Heart right ventricle (tissue), 16 donors: Measurements from ENCODE around the gene ADAMTS8. TPM values are rescaled to one million over a fixed set of nuclear protein-coding genes. Genes with fewer than 3 reads are reported as not detected.

Experiments
- ATAC-seq, 8 donors: fragments of 200-7000 bp; cut with Tn5 transposase; one replicate each; pipeline ENCODE4 v1.9.1; 2020; ENCODE audit warnings: mild to moderate bottlenecking in 8 of 8, moderate library complexity in 8 of 8, moderate number of reproducible peaks in 1 of 8
- DNase-seq, 2 donors: peaks; one replicate each; pipeline ENCODE4 v3.0.0-alpha.2; 2020
- H3K27ac ChIP-seq, 10 donors: fragments of 200-600 bp; sonication (generic) in 2 of 10; one replicate each; pipeline versions ENCODE4 v1.5.0 to v1.8.0; 2020 to 2022; ENCODE audit warnings: mild to moderate bottlenecking in 3 of 10
- H3K27me3 ChIP-seq, 7 donors: fragments of 200-600 bp; one replicate each; pipeline ENCODE4 v1.8.0; 2021 to 2022; ENCODE audit warnings: mild to moderate bottlenecking in 2 of 7
- H3K36me3 ChIP-seq, 9 donors: fragments of 200-600 bp; sonication (generic) in 1 of 9; one replicate each; pipeline versions ENCODE4 v1.5.0 to v1.8.0; 2020 to 2022; ENCODE audit warnings: mild to moderate bottlenecking in 2 of 9
- H3K4me1 ChIP-seq, 9 donors: fragments of 200-600 bp; sonication (generic) in 1 of 9; one replicate each; pipeline versions ENCODE4 v1.5.0 to v1.8.0; 2020 to 2022; ENCODE audit warnings: mild to moderate bottlenecking in 4 of 9
- H3K4me3 ChIP-seq, 10 donors: fragments of 200-600 bp; sonication (generic) in 2 of 10; one replicate each; pipeline versions ENCODE4 v1.5.0 to v1.8.0; 2020 to 2022; ENCODE audit warnings: mild to moderate bottlenecking in 7 of 10, moderate library complexity in 2 of 10
- H3K9me3 ChIP-seq, 11 donors: fragments of 200-600 bp in 10 of 11; sonication (generic) in 2 of 11; one replicate each; pipeline versions ENCODE4 v1.5.0 to v1.8.0; 2013 to 2022; ENCODE audit warnings: mild to moderate bottlenecking in 2 of 11, control low read depth in 1 of 11, moderate library complexity in 1 of 11
- WGBS, 2 donors: extraction: QIAGEN DNeasy Blood & Tissue Kit; methylation state at CpG; one replicate each; pipeline ENCODE4 v1.1.7; 2013; ENCODE audit warnings: inconsistent platforms in 1 of 2; 5-methylcytosine and 5-hydroxymethylcytosine counted together
- intact Hi-C, 10 donors: fragments of 100-400 bp; cut with DNase I; formaldehyde crosslinking; loops; one replicate each; pipeline versions ENCODE4 v1.11.1 to v1.14.2; 2022
- polyA plus RNA-seq, 2 donors: library from polyadenylated mRNA; stranded (reverse); fragments of 200-250 nt; gene quantifications; one replicate each; pipeline ENCODE4 v1.2.3, GENCODE V29; 2013
- total RNA-seq, 10 donors: library from RNA; stranded (reverse); fragmentation: NEBNext Ultra II Directional in 3 of 10; extraction: Animal tissue kit (Norgen Biotek cat#: 25700) in 3 of 10; gene quantifications; one replicate each; pipeline versions ENCODE4 v1.2.1 to v1.2.4, GENCODE V29; 2021 to 2023
- TF ChIP-seq, protein P1 (sequence below), 9 donors: fragments of 200-600 bp; sonication (generic) in 2 of 9; IDR thresholded peaks; one replicate each; pipeline versions ENCODE4 v1.5.0 to v1.8.0; 2021 to 2022; ENCODE audit warnings: antibody characterized with exemption in 9 of 9, mild to moderate bottlenecking in 5 of 9, moderate library complexity in 1 of 9
- donor health status: Arrhythmogenic right ventricular cardiomyopathy.
- donor health status: ischemic (EF 13 %, LVEDD 7.1; RV severe dilation, severe dysfunction).
- donor health status: healthy with polysubstance abuse.
- donor health status: DM: no; HTN: yes; CAD: no.
- donor health status: DM: no; HTN: no; CAD: no.
- donor health status: ischemic (EF 25% LVEDD 6.9; RV normal size, moderate dysfunction).
- donor health status: ischemic (EF 25% LVEDD 5.7; RV mildly dilated, moderate dysfunction).
- donor health status: healthy.
- donor health status: DM: yes; HTN: yes; CAD: no.
- donor health status: Ischemic cardiomyopathy.
- donor health status: ischemic (EF 35%, LVEDD 5.7; RV mildly dilated, moderate dysfunction).
- donor health status: nonischemic (EF 11% LVEDD 7.7; RV severe dilation, severe dysfunction).
- donor health status: DM: yes; HTN: yes; CAD: no.
- donor health status: PGD.
- donor health status: ischemic (EF 29% LVEDD 5.4; RV normal size, mild dysfunction).
- donor health status: nonischemic (EF 23%, LVEDD 6.1; RV moderate dilation, normal function).

ADAMTS8 gene
- total and polyA plus RNA-seq, 12 donors: 0.28 to 2.6 (median 1.1) TPM

DNA sequence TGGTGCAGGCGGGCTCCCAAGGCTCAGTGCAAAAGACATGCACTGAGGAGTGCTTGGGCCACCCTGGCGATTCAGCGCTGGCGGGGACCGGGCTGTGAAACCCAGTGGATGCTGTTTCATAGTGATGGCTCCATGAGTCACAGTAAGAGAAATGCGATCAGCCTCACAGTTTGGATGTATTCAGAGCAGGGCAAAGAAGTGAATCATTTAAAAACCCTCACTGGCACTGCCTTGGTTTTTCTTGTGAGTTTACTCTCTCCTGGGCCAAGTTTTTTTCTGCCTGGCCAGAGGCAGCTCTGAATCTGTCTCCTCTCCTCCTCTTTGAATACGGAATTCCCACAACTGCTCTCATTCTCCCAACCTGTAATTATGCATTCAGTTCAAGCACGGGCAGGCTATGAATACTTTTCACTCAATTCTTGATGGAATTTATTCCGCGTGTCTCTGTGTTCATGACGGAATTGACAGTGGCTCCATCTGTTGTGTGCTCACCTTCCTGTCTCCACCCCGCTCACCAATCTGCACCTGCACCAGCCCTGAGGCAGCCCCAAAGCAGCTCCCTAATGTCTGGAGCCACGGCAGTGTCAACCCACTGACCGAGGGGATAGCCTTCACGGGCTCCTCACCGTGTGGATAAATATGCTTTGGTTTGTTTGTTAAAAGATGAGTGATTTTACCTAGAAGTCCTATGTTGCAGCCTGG lies 14.9 kb downstream of the ADAMTS8 start:
- Histone ChIP-seq H3K4me1 (peaks cover 0 to 4% (median 0%) of the 10 kb centered on the region in 9 donors), H3K4me3 (no peak overlapping the region), H3K27me3 (peaks cover 0 to 5% (median 0%) of the 10 kb centered on the region in 7 donors), H3K9me3 (no peaks in the 10 kb centered on the region), H3K27ac (no peak overlapping the region), H3K36me3 (no peaks in the 10 kb centered on the region)
- WGBS, 2 donors: 91 to 93% methylated on average over 16 of the region's 16 CpGs
- DNase-seq (no peak), ATAC-seq (no peak)
- intact Hi-C loops: loop anchor here in 1 of 10 donors (5.0 kb wide), 1 partner anchor 1059 kb away; no protein-coding TSS in a partner anchor
- TF ChIP-seq, protein P1, sequence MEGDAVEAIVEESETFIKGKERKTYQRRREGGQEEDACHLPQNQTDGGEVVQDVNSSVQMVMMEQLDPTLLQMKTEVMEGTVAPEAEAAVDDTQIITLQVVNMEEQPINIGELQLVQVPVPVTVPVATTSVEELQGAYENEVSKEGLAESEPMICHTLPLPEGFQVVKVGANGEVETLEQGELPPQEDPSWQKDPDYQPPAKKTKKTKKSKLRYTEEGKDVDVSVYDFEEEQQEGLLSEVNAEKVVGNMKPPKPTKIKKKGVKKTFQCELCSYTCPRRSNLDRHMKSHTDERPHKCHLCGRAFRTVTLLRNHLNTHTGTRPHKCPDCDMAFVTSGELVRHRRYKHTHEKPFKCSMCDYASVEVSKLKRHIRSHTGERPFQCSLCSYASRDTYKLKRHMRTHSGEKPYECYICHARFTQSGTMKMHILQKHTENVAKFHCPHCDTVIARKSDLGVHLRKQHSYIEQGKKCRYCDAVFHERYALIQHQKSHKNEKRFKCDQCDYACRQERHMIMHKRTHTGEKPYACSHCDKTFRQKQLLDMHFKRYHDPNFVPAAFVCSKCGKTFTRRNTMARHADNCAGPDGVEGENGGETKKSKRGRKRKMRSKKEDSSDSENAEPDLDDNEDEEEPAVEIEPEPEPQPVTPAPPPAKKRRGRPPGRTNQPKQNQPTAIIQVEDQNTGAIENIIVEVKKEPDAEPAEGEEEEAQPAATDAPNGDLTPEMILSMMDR (IDR thresholded peaks at IDR 0.05): no peak

DNA sequence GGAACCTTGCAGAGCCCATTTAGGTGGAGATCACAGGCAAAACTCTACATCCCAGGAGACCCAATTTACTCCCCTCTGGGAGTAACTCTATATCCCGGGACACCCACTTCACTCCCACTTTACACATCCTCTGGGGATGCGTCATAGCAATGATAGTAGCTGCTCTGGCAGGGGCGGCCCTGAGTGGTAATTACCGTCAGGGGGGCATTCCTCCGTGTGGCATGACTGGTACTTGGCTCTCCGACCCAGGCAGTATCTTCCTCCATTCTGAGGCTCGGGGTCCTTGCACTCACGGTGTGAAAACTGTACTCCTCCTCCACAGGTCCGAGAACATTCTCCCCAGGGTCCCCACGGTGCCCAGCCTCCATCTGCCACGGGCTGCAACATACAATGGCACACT lies 17.2 kb downstream of the ADAMTS8 start:
- Histone ChIP-seq H3K4me3 (no peak overlapping the region), H3K4me1 (peaks cover 0 to 12% (median 7%) of the 10 kb centered on the region in 9 donors), H3K36me3 (no peaks in the 10 kb centered on the region), H3K27me3 (peaks cover 0 to 5% (median 0%) of the 10 kb centered on the region in 7 donors), H3K9me3 (no peaks in the 10 kb centered on the region), H3K27ac (no peak overlapping the region)
- TF ChIP-seq, protein P1 (IDR thresholded peaks at IDR 0.05): no peak
- intact Hi-C loops: loop anchor here in 1 of 10 donors (5.0 kb wide), 1 partner anchor 1061 kb away; no protein-coding TSS in a partner anchor
- DNase-seq (no peak), ATAC-seq (no peak)
- WGBS, 2 donors: 82 to 89% methylated on average over 11 of the region's 11 CpGs

DNA sequence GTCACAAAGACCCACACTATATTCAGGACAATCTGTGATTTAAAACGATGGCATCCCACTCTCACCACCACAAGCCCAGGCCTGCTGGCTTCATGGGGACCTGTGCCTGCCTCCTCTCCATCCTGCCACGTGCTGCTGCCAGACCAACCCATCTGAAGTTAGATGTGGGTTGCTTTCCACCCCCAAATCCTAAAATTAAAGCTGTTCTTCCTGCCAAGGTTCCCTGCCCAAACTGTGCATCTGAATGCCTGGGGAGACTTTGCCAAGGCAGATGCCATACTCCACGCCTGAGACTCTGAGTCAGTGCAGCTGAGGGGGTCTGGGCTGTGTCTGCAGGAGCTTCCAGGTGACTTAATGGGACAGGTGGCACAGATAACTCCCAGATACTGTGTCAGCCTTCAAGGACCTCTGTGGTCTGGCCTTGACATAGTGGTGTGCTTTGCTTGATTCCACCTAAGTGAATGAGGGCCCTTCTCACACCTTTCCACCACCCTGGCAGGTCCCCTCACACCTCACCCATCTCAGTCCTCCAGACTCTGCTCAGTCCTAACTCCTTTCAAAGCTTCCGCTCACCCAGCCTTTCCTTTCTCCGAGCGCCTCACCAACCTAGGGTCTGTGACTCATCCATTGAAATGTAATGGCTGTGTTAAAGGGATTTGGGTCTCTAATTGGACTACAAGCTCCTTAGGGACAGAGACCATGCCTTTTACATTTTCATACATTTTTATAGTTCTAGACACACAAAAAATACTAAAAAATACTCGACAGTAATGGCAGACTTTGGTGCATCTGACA lies 18.6 kb downstream of the ADAMTS8 start:
- WGBS, 2 donors: 90 to 91% methylated on average over 7 of the region's 7 CpGs
- ATAC-seq: no peak
- H3K27ac ChIP-seq: no peak overlapping the region
- H3K4me3 ChIP-seq: no peak overlapping the region
- H3K4me1 ChIP-seq: peaks cover 0 to 12% (median 7%) of the 10 kb centered on the region in 9 donors
- no peak for DNase-seq
- H3K36me3 ChIP-seq: no peaks in the 10 kb centered on the region
- H3K27me3 ChIP-seq: peaks cover 0 to 3% (median 0%) of the 10 kb centered on the region in 7 donors
- TF ChIP-seq, protein P1 (IDR thresholded peaks at IDR 0.05): no peak
- intact Hi-C loops: loop anchor here in 2 of 10 donors (5.0 to 10.0 kb wide), 2 partner anchors 195 to 1063 kb away; no protein-coding TSS in a partner anchor
- no peaks in the 10 kb centered on the region for H3K9me3 ChIP-seq

DNA sequence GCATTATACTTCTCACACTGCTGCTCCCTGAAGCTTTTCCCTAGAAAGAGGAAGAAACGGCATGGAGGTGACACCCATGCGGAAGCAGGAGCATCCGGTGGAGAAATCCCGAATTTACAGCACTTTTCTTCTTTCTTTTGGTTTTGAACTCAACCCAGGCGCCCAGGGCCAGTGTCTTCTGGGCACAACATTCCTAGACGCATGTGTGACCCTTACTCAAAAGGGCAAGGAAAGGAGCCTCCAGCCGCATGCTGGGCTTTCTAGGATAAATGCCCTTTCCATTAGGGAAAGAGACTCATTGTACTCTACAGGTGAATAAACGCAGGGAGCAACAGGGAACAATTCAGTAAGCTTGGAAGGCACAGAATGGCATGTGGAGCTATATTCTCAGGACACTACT lies 19.5 kb downstream of the ADAMTS8 start:
- H3K4me3 ChIP-seq: no peak overlapping the region
- no peak overlapping the region for H3K27ac ChIP-seq
- TF ChIP-seq, protein P1 (IDR thresholded peaks at IDR 0.05): no peak
- 87 to 89% methylated on average over 8 of the region's 8 CpGs for WGBS, 2 donors
- peaks cover 0 to 20% (median 7%) of the 10 kb centered on the region in 9 donors for H3K4me1 ChIP-seq
- ATAC-seq (no peak), DNase-seq (no peak)
- intact Hi-C loops: loop anchor here in 1 of 10 donors (10.0 kb wide), 1 partner anchor 194 kb away; no protein-coding TSS in a partner anchor
- H3K27me3 ChIP-seq: peaks cover 0 to 3% (median 0%) of the 10 kb centered on the region in 7 donors
- no peaks in the 10 kb centered on the region for H3K9me3 ChIP-seq
- H3K36me3 ChIP-seq: no peaks in the 10 kb centered on the region
